DND-41 (cell line): Measurements from ENCODE around the gene PRR5.

Experiments
- EZH2 ChIP-seq: IDR thresholded peaks from 3 replicates; pipeline ENCODE4 v1.6.1; 2012; ENCODE audit warnings: borderline replicate concordance, low read depth, mild to moderate bottlenecking, moderate library complexity, low read length, inconsistent platforms; ENCODE audit not compliant: severe bottlenecking
- TF ChIP-seq, protein P1 (sequence below): IDR thresholded peaks from 2 replicates; pipeline ENCODE4 v1.5.1; 2012; ENCODE audit warnings: borderline replicate concordance, low read length, moderate library complexity, mild to moderate bottlenecking; ENCODE audit not compliant: poor library complexity, severe bottlenecking; ENCODE audit errors: extremely low read depth

DNA sequence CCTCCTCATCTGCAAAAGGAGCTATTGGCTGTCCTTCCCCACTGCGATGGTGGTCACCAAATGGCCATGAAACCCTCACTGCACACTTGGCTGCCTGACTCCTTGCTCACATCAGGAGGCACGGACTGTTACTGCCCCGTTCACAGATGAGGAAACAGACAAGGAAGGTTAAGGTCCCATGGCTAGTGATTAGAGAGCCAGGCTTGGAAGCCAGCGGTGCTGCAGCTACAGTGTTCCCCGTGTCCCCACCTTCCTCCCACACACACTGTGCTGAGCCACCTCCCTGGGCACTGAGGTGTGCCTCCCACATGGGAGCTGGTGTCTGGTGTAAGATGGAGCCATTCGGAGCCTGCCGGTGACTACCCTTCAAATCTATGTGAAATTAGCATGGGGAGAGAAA is 53.0 kb downstream of the PRR5 start:
- TF ChIP-seq, protein P1, sequence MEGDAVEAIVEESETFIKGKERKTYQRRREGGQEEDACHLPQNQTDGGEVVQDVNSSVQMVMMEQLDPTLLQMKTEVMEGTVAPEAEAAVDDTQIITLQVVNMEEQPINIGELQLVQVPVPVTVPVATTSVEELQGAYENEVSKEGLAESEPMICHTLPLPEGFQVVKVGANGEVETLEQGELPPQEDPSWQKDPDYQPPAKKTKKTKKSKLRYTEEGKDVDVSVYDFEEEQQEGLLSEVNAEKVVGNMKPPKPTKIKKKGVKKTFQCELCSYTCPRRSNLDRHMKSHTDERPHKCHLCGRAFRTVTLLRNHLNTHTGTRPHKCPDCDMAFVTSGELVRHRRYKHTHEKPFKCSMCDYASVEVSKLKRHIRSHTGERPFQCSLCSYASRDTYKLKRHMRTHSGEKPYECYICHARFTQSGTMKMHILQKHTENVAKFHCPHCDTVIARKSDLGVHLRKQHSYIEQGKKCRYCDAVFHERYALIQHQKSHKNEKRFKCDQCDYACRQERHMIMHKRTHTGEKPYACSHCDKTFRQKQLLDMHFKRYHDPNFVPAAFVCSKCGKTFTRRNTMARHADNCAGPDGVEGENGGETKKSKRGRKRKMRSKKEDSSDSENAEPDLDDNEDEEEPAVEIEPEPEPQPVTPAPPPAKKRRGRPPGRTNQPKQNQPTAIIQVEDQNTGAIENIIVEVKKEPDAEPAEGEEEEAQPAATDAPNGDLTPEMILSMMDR = no peak
- no peak for TF ChIP-seq EZH2
